Hematopoietic multipotent progenitor cell treated with erythropoietin and hydrocortisone succinate and interleukin-3 and kit ligand, for 8 days (in vitro differentiated cells): ENCODE data around the gene GRIP2.

ENCODE experiments used
- DNase-seq: peaks from one replicate; pipeline ENCODE4 v3.0.0-alpha.2; 2015

Gene GRIP2

GRCh38 chr3:14538451-14539088 is 1.6 kb downstream of the GRIP2 start:
- no peak for DNase-seq

- DNase-seq, result peak; percentile 19
Measured at GRCh38 chr3:14537590-14538450, 2.3 kb downstream of the GRIP2 start.

- no peak for DNase-seq
Measured at GRCh38 chr3:14536837-14537589, 3.1 kb downstream of the GRIP2 start.

- DNase-seq, result no peak
Measured at GRCh38 chr3:14536055-14536815, 3.9 kb downstream of the GRIP2 start.

- no peak for DNase-seq
Measured at GRCh38 chr3:14535616-14536015, 4.5 kb downstream of the GRIP2 start.

GRCh38 chr3:14534516-14535191 is 5.5 kb downstream of the GRIP2 start:
- DNase-seq, result no peak

GRCh38 chr3:14533457-14533958 is 6.6 kb downstream of the GRIP2 start:
- DNase-seq, result no peak

GRCh38 chr3:14532691-14533456 is 7.3 kb downstream of the GRIP2 start:
- peak; percentile 6 for DNase-seq

- DNase-seq, result no peak
Measured at GRCh38 chr3:14531856-14532395, 8.2 kb downstream of the GRIP2 start.

- no peak for DNase-seq
Measured at GRCh38 chr3:14528081-14528480, 12.1 kb downstream of the GRIP2 start.

- no peak for DNase-seq
Measured at GRCh38 chr3:14525685-14526631, 14.2 kb downstream of the GRIP2 start.

GRCh38 chr3:14524920-14525660 is 15.1 kb downstream of the GRIP2 start:
- DNase-seq, result no peak

- DNase-seq, result no peak
Measured at GRCh38 chr3:14524311-14524711, 15.8 kb downstream of the GRIP2 start.

- no peak for DNase-seq
Measured at GRCh38 chr3:14523792-14524191, 16.4 kb downstream of the GRIP2 start.

- no peak for DNase-seq
Measured at GRCh38 chr3:14522768-14523167, 17.4 kb downstream of the GRIP2 start.

- DNase-seq, result no peak
Measured at GRCh38 chr3:14522129-14522691, 17.9 kb downstream of the GRIP2 start.

- no peak for DNase-seq
Measured at GRCh38 chr3:14521611-14522010, 18.5 kb downstream of the GRIP2 start.

- no peak for DNase-seq
Measured at GRCh38 chr3:14520967-14521366, 19.2 kb downstream of the GRIP2 start.

GRCh38 chr3:14520149-14520548 is 20.0 kb downstream of the GRIP2 start:
- no peak for DNase-seq
